ENCODE results near the gene NIPA2.

DNA sequence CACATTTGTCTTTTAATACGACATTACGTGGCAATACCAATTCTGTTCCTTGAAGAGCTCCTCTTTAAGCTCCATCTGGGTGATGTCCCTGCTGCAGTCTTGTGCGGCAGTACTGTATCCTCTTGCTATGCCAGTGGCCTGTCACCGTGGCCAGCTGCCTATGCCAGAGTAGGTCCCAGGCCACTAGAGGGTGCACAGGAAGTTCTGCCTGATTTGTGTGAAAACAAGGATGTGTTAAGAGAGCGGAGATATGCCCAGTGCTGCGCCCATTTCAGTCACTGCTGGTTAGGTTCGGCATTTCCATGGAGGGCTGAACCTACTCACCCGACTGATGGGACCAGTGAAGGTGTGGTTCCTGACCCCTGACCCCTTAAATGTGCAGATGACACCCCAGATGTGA, 26.8 kb upstream of the NIPA2 start:
- no peak for TF ChIP-seq GATA2 (IDR thresholded peaks at IDR 0.05; ENCODE audit: low read depth, low read length)
- TF ChIP-seq GATA3 (IDR thresholded peaks at IDR 0.05; ENCODE audit: low read depth, low read length) = no peak

Data from SH-SY5Y (cell line).